ENCODE results near the gene AGPAT3.
"Not testable (repeated sequence)": the region's sequence is repeated elsewhere in the genome, so short reads cannot be mapped to it uniquely, and the experiment has no call there.

Gene AGPAT3

DNA sequence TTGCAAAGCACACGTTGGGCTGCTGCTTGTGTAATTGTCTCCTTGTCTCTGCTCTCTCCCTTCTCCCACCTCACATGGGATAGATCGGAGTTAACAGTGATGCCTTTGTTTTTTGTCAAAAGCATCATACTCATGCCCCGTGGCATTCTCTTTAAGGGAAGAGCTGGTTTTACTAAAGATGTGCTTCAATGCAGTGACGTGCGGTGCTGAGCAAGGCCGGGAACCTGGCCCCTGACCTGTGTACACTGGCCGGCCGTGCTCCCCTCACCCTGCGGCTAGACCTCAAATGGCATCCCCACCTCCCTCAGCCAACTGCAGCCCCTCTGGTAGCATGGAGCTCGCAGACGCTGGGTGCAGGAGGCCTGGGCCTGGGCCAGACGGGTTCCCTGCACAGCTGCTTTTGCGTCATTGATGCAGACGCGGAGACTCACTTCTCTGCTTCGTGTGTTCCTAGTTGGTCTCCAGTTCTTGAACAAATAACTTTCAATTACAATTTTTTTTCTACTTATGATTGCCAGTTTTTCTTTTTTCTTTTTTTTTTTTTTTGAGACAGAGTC, 19.9 kb downstream of the AGPAT3 start:
- no peak for DNase-seq

DNA sequence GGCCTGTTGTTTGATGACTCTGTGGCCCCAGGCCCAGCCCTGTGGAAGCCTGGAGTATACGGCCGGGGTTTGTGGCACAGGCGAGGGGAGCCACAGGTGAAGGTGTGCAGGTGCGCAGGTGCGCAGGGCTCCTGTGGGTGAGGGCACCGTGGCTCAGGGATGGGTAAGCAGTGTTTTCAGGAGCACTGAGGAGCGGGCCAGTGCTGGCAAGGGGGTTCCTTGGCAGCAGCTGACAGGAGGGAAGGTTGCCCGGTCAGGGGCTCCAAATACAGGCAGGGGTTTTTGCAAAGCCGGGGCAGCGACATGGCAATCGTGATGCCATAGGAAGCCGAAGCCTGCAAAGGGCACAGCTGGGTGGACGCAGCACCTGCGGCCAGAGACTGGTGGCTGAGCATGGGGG, 20.7 kb downstream of the AGPAT3 start:
- no peak for DNase-seq

DNA sequence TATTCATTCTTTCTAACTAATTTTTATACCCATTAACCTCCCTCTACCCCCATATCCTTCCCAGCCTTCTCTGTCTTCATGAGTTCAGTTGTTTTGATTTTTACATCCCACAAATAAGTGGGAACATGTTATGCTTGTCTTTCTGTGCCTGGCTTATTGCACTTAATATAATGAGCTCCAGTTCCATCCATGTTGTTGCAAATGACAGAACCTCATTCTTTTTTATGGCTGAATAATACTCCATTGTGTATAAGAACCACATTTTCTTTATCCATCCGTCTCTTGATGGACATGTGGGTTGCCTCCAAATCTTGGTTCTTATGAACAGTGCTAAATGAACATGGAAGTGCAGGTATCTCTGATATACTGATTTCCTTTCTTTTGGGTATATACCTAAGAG, 21.5 kb downstream of the AGPAT3 start:
- no peak for DNase-seq

DNA sequence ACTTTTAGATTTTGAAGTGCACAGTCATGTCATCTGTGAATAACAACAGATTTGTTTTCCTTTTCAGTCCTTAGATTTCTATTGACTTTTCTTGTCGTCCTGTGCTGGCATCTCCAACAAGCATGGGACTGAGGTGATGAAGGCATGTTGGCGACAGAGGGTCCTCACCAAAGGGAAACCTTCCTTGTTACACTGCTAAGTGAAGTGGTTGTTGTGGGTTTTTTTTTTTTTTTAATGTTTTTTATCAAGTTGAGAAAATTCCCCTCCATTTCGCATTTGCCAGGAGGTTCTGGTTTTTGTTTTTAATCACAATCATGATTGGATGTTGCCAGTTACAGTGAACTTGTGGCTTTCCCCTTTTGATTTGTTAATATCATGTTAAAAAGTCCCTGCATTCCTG, 24.0 kb downstream of the AGPAT3 start:
- DNase-seq = no peak

DNA sequence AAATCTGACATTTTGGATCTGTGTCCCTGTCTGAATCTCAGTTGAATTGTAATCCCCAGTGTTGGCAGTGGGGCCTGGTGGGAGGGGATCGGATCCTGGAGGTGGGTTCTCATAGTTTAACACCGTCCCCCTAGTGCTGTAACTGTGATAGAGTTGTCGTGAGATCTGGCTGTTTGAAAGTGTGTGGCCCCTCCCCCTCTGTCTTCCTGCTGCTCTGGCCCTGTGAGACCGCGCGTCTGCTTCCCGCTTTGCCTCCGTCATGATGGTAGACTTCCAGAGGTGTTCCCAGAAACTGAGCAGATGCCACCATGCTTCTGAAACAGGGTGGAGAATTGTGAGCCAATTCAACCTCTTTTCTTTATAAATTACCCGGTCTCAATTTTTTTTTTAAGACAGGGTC, 25.0 kb downstream of the AGPAT3 start:
- no peak for DNase-seq

DNA sequence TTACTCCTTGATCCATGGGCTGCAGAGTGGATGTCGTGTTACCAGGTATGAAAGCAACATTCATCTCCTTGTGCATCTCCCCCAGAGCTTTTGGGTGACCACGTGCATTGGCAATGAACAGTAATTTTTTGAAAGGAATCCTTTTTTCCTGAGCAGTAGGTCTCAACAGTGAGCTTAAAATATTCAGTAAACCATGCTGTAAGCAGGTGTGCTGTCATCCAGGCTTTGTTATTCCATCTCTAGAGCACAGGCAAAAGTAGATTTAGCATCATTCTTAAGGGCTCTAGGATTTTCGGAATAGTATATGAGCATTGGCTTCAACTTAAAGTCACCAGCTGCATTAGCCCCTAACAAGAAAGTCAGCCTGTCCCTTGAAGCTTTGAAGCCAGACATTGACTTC, 27.3 kb downstream of the AGPAT3 start:
- no peak for DNase-seq

DNA sequence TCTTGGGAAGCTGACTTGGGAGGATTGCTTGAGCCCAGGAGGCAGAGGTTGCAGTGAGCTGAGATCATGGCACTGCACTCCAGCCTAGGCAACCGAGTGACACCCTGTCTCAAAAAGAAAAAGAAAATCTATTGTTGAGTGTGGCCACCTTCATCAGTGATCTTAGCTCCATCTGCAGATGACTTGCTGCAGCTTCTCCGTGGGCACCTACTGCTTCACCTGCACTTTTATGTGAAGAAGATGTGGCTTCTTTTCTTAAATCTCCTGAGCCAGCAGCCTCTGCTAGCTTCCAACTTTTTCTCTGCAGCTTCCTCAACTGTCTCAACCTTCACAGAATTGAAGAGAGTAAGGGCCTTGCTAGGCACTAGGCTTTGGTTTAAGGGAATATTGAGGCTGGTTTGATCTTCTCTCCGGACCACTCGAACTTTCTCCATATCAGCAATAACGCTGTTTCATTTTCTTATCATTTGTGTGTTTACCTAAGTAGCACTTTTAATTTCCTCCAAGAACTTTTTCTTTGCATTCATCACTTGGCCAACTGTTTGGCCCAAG, 28.0 kb downstream of the AGPAT3 start:
- DNase-seq = no peak

DNA sequence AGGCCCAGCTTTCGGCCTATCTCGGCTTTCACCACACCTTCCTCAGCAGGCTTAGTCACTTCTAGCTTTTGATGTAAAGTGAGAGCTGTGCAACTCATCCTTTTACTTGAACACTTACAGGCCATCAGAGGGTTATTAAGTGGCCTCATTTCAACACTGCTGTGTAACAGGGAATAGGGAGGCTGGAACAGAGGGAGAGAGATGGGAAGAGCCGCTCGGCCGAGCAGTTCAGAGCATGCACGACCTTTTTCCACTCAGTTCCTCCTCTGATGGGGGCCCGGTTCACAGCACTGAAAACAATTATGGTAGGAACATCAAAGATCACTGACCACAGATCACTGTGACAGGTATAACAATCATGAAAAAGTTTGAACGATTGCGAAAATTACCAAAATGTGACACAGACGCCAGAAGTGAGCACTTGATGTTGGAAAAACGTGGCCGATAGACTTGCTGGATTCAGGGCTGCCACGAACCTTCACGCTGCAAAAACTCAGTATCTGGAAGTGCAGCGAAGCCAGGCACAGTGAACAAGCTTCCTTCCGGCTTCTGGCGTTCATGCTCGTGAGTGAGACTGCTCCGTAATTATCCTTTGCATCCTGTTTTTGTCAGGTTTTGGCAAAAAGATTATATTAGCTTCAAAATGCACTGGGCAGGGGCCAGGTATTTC, 28.6 kb downstream of the AGPAT3 start:
- DNase-seq = no peak

DNA sequence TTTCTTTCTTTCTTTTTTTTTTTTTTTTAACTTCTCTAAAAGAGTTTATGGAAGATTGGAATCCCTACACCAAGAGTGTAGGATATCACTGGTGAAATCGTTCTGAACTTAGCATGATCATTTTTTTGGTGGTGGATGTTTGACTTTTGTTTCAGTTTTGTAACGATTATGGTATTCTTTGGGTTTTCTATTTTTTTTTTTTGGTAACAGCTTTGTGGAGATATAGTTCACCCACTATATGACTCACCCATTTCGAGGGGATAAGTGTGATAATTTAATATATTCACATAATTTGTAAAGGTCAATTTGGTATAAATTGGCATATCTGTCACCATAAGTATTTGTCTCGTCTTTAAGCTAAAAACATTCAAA, 29.2 kb downstream of the AGPAT3 start:
- no peak for DNase-seq

DNA sequence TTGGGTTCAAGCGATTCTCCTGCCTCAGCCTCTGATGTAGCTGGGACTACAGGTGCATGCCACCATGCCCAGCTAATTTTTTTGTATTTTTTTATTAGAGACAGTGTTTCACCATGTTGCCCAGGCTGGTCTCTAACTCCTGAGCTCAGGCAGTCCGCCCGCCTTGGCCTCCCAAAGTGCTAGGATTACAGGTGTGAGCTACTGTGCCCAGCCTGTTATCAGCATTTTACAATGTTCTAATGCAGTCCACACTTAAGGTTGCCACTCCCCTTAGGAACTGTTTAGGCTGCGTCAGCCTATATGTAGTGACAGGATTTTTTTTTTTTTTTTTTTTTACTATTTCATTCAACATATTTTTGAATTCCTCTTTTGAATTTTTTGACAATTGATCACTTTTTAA, 30.2 kb downstream of the AGPAT3 start:
- DNase-seq = no peak

DNA sequence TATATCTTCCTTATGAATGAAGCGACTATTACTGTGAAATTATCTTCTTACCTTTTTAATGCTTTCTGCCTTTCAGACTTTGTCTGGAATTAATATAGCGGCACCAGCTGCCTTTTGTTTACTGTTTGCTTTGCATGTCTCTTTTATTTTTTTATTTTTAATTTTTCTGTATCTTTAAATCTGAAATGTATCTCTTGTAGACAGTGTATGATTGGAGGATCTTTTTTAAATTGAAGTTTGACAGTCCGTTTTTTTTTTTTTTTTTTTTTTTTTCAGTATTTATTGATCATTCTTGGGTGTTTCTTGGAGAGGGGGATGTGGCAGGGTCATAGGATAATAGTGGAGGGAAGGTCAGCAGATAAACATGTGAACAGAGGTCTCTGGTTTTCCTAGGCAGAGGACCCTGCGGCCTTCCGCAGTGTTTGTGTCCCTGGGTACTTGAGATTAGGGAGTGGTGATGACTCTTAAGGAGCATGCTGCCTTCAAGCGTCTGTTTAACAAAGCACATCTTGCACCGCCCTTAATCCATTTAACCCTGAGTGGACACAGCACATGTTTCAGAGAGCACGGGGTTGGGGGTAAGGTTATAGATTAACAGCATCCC, 31.8 kb downstream of the AGPAT3 start:
- not testable (repeated sequence) for DNase-seq

DNA sequence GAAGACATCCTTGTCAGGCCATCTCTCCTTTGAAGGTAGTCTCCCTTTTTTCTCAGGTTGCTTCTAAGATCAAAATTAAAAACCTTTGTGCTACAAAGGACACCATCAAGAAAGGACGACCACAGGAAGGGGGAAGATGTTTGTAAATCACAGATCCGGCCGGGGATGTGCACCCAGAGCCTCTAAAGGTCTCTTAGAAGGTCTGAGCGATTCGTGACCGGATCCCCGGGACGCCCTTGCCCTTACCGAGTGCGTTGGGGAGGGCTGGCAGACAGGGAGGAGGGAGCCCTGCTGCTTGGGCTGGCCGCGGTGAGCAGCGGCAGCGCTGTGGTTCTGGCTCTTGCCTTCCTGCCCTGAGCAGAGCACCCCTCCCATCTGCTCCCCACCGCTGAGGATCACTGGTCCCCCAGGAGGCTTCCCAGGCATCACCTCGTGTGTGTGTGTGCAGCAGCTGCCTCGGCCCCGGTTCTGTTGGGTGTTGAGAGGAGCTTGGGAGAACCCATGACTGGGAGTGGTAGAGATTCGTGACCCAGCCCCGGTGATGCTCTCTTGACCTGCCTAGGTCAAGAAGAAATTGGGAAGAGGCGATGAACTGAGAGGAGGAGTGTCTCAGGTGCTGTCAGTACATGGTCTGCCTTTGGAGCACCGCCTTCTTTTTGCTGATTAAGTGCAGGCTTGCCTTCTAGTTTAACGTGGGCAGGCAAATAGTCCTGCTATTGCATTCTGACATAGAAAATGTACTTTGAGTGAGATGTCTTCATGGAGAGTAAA, 34.5 kb downstream of the AGPAT3 start:
- DNase-seq = no peak

DNA sequence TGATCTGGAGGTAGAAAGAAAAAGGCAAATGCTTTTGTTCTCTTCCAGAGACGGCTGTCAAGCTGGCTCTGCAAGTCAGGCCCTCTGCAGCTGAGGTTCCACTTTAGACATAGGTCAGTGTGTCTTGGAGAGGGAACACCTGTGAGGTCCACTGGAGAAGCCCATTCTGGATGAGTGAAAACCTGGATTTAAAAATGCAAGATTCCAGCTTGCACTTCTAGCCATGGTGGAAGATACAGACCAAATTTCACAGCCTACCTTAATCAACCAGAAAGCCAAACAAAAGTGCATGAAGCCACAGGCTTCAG, 35.0 kb downstream of the AGPAT3 start:
- no peak for DNase-seq

DNA sequence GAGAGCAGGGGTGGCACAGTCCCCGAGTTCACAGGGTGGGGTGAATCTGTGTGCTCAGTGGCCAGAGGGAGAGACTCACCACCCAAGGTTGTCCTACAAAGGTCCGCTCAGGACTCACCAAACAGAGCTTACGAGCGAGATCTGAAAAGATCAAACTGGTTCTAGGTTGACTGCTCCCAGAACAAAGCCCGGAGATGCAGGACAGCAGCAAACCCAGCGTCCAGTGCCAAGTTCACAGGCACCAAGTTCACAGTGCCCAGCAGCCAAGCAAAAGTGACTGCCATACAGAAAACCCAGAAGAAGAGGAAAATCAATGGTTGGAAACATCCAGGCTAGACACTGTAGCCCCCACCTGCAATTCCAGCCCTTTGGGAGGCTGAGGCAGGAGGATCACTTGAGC, 35.7 kb downstream of the AGPAT3 start:
- no peak for DNase-seq

DNA sequence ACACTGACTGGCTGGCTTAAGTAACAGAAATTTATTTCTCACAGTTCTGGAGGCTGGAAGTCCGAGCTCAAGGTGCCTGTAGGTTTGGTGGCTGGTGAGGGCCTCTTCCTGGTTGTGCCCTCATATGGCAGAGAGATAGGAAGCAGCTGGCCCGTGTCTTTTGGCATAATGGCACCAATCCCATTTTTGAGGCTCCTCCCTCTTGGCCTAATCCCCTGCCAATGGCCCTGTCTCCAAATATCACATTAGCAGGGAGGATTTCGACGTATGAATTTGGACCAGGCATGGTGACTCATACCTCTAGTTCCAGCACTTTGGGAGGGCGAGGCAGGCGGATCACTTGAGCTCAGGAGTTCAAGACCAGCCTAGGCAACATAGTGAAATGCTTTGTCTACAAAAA, 37.4 kb downstream of the AGPAT3 start:
- DNase-seq = no peak

DNA sequence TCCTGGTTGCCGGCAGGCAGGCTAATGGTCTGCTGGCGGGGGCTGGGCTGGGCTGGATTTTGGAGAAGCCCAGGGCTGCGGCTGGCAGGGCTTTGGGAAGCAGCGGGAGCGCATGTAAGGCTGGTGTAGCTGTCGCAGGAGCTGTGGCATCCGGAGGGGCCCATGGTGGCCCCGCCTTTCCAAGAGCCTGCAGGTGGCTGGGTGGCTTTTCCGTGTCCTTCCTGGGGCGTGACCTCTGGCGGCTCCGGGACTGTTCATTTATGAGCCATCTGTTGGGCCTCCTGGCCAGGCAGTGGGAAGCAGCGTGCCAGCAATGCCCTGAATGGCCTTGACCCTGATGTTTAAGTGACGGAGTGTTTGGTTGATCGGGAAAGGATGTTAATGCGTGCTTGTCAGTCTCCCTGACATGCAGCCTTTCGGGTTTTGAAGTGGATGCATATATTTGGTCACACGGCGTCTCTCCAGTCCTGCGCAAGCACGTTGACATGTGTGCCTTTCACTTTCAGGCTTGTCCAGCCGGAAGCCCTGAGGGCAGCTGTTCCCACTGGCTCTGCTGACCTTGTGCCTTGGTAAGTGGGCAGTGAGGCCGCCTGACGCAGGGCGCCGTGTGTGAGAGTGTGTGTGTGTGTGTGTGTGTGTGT, 38.5 kb downstream of the AGPAT3 start:
- no peak for DNase-seq

DNA sequence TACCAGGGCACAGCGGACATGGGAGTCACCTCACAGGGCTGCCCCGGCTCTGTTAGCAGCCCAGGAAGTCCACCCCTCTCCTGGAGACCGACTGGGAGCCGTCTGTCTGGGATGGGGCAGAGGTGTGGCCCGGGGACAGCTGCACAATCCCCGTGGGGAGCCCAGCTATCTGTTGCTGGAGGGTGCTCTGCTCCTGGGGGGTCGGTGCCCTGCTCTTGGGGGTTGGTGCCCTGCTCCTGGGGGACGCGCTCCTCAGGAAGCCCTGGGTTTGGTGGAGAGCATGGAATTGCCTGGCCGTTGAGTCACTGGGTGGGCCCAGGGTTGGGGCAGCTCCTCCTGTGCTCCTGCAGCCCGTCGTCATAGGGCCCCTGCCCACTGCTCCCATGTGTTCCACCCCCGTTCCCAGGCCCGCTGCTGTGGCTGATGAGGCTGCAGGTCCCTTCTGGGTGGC, 39.3 kb downstream of the AGPAT3 start:
- DNase-seq = no peak

DNA sequence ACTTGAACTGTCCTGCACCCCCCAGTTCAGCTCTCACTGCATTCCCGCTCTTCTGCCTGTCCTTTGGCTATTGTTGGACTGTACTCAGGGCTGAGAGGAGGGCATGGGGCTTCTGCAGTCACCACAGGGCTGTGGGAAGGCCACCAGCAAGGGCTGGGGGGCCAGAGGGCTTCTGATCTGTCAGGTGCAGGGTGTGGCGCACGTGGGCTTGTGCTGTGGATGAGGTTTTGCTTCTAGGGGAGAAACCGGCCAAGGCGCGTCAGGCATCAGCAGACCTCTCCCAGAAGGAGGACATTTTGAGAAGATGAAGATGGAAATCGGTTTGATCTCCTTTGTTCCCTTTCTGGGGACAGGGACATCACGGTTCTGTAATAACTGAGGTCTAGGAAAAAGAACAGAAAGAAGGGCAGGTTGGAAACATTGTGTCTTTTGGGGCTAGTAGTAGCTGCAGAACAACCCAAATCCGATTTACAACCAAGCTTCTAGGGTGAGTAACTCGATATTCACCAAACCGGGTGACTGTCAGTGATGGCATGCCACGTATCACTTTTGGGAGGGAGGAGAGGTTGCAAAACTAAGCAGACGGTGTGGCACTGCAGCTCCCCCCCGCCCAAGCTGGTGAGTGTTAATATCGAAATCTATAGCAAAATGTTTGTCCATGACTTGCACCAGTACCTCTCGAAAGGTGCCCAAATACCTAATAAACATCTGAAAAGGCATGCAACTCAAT, 40.9 kb downstream of the AGPAT3 start:
- DNase-seq = no peak

DNA sequence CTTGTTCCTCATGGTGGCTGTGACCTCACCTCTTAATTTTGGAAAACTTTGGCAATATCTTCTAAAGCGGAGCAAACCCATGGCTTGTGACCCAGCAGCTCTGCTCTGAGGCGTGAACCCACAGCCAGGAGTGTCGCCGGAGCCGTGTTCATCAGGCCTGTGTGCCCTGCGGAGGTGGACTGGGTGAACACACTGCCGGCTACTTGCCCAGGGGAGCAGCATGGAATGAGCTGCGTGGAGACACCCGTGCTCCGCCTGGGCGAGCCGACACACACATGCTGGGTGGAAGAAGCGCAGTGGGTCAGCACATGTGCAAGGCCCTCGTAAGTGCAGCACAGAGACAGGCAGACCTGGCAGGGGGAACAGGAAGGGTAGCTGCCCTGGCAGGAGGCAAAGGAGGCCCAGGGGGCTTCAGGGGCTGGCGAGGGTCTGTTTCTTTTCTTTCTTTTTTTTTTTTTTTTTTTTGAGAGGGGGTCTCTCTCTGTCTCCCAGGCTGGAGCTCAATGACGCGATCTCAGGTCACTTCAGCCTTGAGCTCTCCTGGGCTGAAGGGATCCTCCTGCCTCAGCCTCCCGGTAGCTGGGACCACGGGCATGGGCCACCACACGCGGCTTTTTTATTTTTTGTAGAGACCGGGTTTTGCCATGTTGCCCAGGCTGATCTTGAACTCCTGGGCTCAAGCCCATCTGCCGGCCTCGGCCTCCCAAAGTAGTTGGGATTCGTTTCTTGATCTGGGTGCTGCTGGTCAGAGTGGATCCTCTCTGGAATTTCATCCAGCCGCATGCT, 41.8 kb downstream of the AGPAT3 start:
- no peak for DNase-seq

DNA sequence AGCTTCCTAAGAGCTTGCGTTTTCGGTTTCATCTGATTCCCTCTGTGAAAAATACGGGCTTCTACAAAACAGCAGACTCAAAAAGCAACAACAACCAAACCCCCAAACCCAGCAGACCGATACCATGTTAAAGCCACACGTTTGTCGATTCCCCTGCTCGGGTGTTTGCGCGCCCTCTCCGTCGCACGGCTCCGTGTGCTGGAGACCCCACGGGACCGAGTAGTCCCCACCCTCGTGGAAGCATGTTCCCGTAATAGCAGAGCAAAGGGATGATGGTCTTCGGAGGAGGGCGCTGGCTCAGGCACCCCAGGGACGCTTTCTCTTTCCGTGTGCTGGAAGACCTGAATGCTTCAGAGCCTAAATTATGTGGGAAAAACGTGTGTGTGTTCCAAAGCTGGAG, 42.7 kb downstream of the AGPAT3 start:
- DNase-seq = no peak

DNA sequence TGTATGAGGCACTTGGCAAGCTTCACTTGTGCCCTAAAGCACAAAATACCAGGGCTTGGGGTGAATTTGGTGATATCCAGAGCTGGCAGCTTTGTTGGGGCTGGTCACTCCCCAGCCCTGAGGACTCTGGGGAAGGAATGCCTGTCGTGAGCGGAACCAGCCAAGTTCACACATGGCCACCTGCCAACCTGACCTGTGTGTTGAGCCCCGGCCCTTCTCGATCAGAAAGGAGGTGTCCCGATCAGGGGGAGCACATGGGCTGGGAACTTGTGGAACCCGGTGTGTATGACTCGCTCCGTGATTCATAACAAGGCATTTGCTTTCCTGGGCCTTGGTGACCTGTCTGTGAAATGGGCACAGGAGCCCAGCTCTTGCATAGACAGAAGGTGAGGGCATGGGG, 43.1 kb downstream of the AGPAT3 start:
- no peak for DNase-seq

Measured in fibroblast of upper back skin (primary cell).